ENCODE data around the gene MPPED2.

The MPPED2 gene

GRCh38 chr11:30487200-30487898 lies 98.8 kb downstream of the MPPED2 start:
- no peak for DNase-seq (ENCODE audit: low spot score)

DNA sequence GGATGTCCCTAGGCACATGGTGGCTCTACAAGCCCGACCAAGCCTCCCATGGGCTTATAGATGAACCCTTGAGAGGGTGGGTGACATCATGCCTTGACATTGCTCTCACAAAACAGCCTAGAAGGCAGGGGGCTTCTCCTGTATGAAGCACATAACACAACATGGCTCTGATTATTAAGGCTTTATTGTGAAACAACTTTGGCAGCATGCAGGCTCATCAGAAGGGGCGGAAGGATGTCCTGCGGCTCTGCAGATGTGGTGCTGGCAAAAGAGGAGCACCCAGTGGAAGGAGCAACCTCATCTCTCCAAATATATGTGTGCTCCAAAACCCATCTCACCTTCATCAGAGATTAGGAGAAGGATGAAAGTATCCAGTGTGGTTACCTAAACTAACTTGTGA lies 100.4 kb downstream of the MPPED2 start:
- no peak for DNase-seq (ENCODE audit: low spot score)

DNA sequence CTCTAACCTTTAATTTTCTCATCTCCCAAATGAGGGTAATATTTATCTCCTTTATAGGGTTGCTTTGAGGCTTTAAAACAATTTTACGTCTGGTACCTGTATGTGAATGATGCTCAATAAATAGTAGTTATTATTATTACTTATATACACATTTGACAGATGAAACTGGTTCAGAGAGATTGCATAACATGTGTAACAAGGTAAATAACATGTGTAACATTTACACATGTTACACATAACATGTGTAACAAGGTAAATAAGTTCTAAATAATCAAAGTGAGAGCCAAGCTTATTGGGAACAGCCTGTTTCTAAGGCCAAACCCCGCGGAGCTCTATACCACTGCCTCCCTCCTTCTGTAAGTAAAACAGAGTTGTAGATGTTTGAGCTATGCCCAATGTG lies 100.9 kb downstream of the MPPED2 start:
- DNase-seq (ENCODE audit: low spot score): no peak

- DNase-seq (ENCODE audit: low spot score): no peak
Observed at GRCh38 chr11:30483056-30483455, 103.1 kb downstream of the MPPED2 start.

GRCh38 chr11:30481796-30482195 lies 104.4 kb downstream of the MPPED2 start:
- DNase-seq (ENCODE audit: low spot score): no peak

DNA sequence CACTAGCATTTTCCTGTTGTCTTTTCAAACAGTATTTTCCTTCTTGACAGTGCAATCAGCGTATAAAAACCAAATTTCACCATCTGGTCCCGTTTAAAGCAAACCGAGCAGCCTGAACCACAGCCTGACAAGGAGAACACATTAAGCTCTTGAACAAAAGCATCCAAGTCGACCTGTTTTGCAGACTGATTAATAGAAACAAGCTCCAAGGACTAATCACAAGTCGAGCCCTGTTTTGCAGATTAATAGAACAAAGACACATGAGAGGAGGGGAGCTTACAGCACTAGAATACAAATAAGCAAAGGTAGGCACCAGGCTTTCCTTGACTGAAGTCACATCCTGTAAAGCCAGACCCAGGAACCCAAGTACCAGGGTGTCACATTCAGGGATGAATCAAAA lies 104.8 kb downstream of the MPPED2 start:
- no peak for DNase-seq (ENCODE audit: low spot score)

DNA sequence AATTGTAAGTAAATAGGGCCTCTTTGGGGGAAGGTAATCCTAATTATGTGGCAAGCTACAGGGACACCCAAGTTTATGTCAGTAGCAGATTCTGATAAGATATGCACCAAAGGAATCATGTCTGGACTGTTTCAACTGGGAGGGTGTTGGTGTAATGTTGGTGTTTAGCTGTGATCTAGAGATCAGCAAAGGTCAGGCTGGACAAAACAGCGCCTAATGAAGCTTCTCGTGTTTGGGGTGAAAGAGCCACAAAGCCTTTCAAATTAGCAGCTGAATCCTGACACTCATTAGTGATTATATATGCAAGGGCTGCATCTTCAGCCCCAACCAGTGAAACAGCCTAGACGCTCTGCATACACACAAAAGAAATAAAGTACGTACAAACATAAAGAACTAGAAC lies 106.3 kb downstream of the MPPED2 start:
- DNase-seq (ENCODE audit: low spot score): no peak

GRCh38 chr11:30478923-30479322 lies 107.2 kb downstream of the MPPED2 start:
- no peak for DNase-seq (ENCODE audit: low spot score)

DNA sequence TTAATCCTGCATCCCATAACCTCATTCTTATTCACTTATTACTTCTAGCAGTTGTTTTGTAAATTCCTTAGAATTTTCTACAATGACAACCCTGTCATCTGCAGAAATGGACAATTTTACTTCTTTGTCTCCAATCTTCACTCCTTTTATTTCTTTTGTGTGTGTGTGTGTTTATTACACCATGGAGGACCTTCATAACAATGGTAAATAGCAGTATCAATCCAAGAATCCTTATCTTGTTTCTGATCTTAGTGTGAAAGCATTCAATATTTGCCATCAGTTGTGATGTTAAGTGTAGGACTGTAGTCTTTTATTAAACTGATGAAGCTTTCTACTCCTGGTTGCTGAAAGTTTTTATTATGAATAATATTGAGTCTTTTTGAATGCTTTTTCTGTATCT lies 109.1 kb downstream of the MPPED2 start:
- no peak for DNase-seq (ENCODE audit: low spot score)

DNA sequence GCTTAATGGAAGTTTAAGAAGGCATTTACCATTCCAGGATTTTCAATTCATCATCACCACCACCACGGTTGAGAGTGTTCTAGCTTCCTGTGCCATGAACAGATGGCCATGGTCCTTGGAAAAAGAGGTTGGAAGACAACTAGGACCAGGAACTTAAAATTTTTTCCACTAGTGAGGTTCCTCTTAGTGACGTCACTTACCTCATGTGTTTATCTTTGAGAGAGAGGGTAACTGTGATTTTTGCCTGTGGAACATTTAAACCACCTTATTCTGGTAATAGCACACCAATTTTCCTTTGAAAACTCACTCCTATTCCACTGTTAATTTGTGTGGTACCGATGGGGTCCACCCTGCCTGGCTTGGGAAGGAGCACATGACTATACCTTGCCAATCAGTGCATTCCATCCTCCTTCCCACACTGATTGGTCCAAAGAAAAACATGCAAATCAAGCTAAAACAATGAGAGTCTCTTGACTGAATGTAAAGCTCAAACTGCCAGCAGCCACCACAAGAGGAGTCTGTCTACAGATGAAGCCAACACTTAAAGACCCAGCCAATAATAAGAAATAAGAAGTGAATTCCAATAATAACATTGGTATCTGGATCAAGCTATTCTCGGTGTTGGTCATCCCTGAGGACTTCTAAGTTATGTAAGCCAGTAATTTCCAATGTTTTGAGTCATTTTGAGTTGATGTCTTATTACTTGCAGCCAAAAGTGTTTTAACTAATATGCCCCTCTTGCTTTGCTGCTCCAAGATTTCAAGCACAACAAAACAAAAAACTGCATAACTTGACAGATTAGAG lies 111.8 kb downstream of the MPPED2 start:
- no peak for DNase-seq (ENCODE audit: low spot score)

DNA sequence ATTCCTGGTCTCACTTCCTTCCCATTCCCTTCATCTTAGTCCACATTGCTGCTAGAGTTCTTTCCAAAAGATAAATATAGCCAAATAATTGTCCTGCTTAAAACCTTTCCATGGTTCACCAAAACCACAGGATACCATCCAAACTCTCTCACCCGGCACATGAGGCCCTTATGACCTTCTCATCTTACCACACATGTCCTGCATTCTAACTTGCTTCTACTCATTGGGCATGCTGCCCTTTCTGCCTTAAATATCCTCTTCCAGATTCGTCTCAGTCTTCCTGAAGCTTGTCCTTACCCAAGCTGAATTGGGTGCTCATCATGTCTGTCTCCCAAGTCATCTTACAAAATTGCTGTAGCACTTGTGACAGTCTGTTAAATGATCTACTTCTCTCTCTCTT lies 114.9 kb downstream of the MPPED2 start:
- no peak for DNase-seq (ENCODE audit: low spot score)

DNA sequence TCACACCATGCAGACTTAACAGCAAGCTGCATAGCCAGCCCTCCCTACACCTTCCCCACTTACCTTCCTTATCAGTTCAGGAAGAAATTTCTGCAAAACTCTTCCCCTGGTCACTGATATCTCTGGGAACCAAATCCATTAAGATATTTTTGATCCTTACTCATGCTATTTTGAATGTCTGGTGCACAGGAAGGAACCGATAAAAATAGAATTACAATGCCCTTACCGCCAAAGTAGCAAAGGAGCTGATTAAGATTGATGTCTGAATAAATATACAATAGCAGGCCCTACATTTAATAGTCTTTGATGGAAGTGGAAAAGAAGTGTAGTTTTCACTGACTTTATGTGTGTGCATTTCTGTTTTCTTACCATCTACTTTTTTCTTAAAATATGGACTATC lies 117.3 kb downstream of the MPPED2 start:
- no peak for DNase-seq (ENCODE audit: low spot score)

DNA sequence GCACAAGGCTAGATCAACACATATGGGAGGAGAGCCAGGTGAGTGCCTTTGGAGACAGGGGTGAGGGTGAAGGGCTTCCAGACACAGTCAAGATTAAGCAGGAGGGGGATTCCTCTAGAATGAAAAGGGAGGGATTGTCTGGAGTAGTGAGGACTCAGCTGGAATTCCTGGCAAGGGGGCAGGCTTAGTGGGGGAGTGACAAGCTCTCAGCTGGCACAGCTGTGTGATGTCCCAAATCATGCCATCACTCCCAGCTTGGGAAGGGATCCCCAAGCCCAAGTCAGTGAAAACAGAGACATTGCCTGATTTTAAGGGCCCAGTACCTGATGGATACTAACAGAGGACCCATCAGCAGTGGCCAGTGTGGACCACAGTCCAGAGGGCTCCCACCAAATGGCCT lies 119.0 kb downstream of the MPPED2 start:
- DNase-seq (ENCODE audit: low spot score): no peak

DNA sequence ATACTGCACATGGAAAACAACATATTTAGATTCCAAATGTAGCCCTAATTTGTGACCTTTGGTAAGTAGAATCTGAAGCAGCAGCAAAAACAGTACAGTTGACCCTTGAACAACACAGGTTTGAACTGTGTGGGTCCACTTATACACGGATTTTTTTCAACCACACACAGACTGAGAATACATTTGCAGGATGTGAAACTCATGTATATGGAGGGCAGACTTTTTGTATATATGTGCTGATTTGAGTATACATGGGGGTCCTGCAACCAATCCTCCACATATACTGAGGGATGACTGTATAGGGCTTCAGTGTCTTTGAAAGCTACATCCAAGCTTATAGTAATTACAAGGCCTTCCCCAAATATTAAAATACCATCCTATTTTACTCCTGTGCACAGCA lies 120.5 kb downstream of the MPPED2 start:
- no peak for DNase-seq (ENCODE audit: low spot score)

DNA sequence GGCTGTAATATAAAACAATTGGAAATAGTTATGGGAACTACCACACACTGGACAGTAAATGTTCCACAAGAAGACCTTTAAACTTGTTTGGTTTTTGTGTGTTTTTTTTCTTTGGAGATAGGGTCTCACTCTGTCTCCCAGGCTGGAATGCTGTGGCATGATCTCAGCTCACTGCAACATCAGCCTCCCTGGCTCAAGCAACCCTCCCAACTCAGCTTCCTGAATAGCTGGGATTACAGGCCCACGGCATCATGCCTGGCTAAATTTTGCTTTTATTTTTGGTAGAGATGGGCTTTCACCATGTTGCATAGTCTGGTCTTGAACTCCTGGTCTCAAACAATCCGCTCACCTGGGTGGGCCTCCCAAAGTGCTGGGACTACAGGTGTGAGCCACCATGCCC lies 121.0 kb downstream of the MPPED2 start:
- no peak for DNase-seq (ENCODE audit: low spot score)

GRCh38 chr11:30463266-30463665 lies 122.9 kb downstream of the MPPED2 start:
- no peak for DNase-seq (ENCODE audit: low spot score)

GRCh38 chr11:30462421-30462820 lies 123.7 kb downstream of the MPPED2 start:
- DNase-seq (ENCODE audit: low spot score): no peak

DNA sequence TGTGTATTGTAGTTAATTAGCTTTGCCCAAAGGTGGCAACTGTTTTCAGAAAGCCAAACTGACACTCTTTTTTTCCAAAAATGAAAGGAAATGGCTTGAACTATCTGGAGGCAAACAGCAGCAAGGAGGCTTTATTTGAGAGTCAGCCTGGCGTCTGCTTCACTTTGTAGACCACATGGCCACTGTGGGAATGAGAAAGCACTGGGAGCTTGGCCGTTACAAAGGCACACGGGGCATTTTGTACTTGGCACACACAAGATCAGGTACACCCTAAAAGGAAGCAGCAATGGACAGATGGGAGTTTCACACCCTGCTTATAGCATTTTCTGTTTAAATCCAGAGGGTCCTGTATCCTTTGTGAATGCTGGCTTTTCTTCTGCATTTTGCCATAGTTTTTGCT lies 126.3 kb downstream of the MPPED2 start:
- no peak for DNase-seq (ENCODE audit: low spot score)

DNA sequence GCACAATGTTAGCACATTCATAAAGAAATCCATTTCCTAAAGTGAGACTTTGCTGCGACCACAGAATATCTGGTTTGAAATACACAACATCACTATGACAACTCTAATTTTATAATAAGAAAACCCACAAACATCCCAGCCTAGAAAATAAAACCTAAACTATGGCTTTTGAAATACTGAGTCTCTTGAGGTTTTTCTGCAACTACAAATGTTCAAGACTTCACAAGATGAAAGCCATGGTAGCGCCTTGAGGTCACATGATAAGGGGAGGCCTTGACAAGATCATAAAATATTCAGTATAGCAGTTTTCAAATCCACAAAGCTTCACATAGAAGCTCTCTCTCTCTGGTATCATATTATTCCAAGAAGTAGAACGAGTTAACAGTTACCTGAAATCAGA lies 126.8 kb downstream of the MPPED2 start:
- no peak for DNase-seq (ENCODE audit: low spot score)

DNA sequence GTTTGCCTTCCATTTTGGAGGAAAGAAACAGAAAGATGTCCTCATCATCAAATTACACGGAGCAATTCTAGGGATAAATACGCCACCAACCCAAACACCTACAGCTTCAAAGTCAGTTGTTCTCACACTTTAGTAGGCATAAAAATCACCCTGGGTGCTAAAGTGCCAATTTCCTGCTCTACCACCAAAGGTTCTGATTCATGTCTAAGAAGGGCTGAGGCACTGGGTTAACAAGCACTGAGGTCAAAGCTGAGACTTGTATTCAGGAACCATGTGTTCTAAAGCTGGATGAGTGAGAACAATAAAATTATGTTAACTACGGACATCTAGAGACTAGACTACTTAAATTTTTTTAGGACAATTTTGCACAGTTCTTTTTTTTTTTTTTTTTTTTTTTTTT lies 127.6 kb downstream of the MPPED2 start:
- no peak for DNase-seq (ENCODE audit: low spot score)

DNA sequence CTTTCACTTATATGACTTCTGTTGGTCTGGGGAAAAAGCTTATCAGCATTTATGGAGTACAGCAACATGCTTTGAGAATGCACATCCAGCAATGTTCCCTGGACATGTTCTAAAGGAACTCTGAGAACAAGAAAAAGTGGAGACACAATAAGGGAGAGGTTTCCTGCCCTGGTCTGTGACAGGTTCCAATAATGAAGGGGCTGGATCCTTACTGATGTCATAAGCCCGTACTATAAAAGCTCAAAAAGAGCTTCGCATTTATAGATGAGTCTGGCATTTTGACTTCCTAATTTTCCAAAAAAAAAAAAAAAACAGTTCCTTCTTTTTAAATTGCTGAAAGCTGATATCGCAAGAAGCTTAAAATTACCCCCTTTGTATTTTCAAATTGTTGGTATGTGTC lies 129.1 kb downstream of the MPPED2 start:
- DNase-seq (ENCODE audit: low spot score): no peak

DNA sequence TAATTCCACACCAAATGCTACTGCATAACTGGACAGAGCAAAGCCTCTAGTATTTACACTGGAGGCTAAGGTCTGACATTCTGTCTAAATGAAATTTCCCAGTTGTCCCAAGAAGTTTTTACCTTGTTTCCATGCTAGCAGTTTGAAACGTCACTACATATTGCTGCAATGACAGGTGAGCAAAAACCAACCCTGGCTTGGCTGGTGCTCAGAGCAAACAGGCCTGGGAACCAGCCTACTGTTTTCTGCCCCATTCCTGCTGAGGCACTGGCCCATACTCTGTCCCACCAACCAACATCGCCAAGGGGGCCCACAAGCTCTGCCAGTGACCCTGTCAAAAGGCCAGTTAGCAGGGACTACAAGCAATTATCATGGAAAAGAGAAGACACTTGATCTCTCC lies 131.1 kb downstream of the MPPED2 start:
- no peak for DNase-seq (ENCODE audit: low spot score)

DNA sequence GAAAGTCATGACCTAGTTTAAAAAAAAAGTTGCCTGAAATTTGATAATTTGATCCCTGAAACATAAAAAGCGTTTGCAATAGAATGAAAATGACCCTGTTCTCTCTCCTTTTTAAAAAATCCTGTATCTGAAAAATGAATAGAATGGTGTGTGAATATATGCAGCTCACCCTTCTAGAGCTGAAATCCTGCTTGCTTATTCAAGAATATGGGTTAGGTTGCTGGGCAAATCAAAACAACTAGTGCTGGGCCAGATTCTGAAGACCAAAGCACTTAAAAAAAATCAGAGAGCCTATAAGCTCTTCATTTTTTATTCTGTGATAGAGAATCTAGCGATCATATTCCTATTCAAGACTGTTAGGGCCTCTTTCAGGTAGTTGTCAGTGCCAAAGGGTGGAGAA lies 131.6 kb downstream of the MPPED2 start:
- no peak for DNase-seq (ENCODE audit: low spot score)

- no peak for DNase-seq (ENCODE audit: low spot score)
Observed at GRCh38 chr11:30454111-30454510, 132.0 kb downstream of the MPPED2 start.
